Kidney (tissue), 14 donors: ENCODE data around the gene ZBED2. TPM values are rescaled to one million over a fixed set of nuclear protein-coding genes. Genes with fewer than 3 reads are reported as not detected.

Experiments
- DNase-seq, 5 donors: peaks; one replicate each; pipeline ENCODE4 v3.0.0-alpha.2; 2013 to 2020
- FAIRE-seq: peaks from 2 replicates; lab custom pipeline; 2012; peaks lifted over from hg19 to GRCh38; lab: Jason Lieb, UNC
- H3K27ac ChIP-seq, 2 donors: one replicate each; pipeline ENCODE4 v1.7.0; 2013; ENCODE audit warnings: low read depth in 2 of 2, low read length in 2 of 2, inconsistent platforms in 1 of 2
- H3K27me3 ChIP-seq: one replicate; pipeline ENCODE4 v1.7.1; 2013; ENCODE audit warnings: low read length, inconsistent platforms; ENCODE audit not compliant: control insufficient read depth, insufficient read depth
- H3K36me3 ChIP-seq, 3 donors: one replicate each; pipeline versions ENCODE4 v1.7.0 to v1.7.1; 2013; ENCODE audit warnings: low read length in 3 of 3, control low read depth in 1 of 3, inconsistent platforms in 1 of 3; ENCODE audit not compliant: insufficient read depth in 3 of 3, control insufficient read depth in 2 of 3
- H3K4me1 ChIP-seq, 3 donors: one replicate each; pipeline versions ENCODE4 v1.7.0 to v1.7.1; 2013; ENCODE audit warnings: low read length in 3 of 3, inconsistent platforms in 1 of 3, low read depth in 1 of 3; ENCODE audit not compliant: control insufficient read depth in 2 of 3, insufficient read depth in 2 of 3
- H3K4me3 ChIP-seq, 3 donors: one replicate each; pipeline versions ENCODE4 v1.7.0 to v1.8.1; 2013; ENCODE audit warnings: low read length in 3 of 3, control low read depth in 1 of 3, inconsistent platforms in 1 of 3
- H3K9ac ChIP-seq, 3 donors: one replicate each; pipeline versions ENCODE4 v1.7.0 to v1.7.1; 2013; ENCODE audit warnings: low read length in 3 of 3, control low read depth in 1 of 3, inconsistent platforms in 1 of 3
- H3K9me3 ChIP-seq, 3 donors: one replicate each; pipeline versions ENCODE4 v1.7.0 to v1.7.1; 2013; ENCODE audit warnings: low read length in 3 of 3, control low read depth in 1 of 3, inconsistent platforms in 1 of 3; ENCODE audit not compliant: control insufficient read depth in 2 of 3, insufficient read depth in 1 of 3
- intact Hi-C: fragments of 100-400 bp; cut with DNase I; formaldehyde crosslinking; loops from one replicate; pipeline ENCODE4 v1.11.1; 2022
- polyA plus RNA-seq: library from polyadenylated mRNA; stranded (reverse); fragments of 350-450 nt; fragmentation: Illumina TruSeq; extraction: RNeasy Lipid Tissue Mini Kit (QIAGEN cat#74804); gene quantifications from one replicate; pipeline ENCODE4 v1.2.3, GENCODE V29; 2014; ENCODE audit warnings: low read depth, low replicate concordance; ENCODE audit not compliant: insufficient read depth
- total RNA-seq: library from RNA; stranded (reverse); fragmentation: NEBNext Ultra II Directional; extraction: Animal tissue kit (Norgen Biotek cat#: 25700); gene quantifications from one replicate; pipeline ENCODE4 v1.2.1, GENCODE V29; 2021
- TF ChIP-seq, protein P1 (sequence below): IDR thresholded peaks from 3 replicates; pipeline ENCODE4 v1.5.1; 2012; ENCODE audit warnings: mild to moderate bottlenecking, moderate library complexity, borderline replicate concordance; ENCODE audit not compliant: insufficient read depth; ENCODE audit errors: extremely low read depth
- donor health status: control.
- donor health status: control.
- donor health status: control.
- donor health status: control.
- donor health status: control.
- donor health status: DM: yes; HTN: yes; CAD: no.
- donor health status: Normal renal cell carcinoma (clear cell type).

Gene ZBED2
- total and polyA plus RNA-seq, 2 donors from 2014 or later, result 0.54 to 0.66 TPM

DNA sequence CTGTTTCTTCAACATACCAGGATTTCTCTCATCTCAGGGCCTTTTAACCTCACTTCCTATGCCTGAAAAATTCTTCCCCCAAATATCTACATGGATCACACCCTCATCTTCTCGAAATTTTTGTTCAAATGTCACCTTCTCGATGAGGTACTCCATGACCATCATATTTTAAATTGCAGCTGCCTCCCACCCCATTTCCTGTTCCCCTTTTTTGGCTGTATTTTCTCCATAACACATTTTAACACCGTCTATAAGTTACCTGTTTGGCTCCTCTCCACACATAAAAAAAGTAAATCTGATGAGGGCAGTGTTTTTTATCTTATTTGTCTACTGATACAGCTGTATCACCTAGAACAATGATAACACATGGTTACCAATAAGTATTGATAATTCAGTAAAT is 20.7 kb upstream of the ZBED2 start:
- TF ChIP-seq, protein P1, sequence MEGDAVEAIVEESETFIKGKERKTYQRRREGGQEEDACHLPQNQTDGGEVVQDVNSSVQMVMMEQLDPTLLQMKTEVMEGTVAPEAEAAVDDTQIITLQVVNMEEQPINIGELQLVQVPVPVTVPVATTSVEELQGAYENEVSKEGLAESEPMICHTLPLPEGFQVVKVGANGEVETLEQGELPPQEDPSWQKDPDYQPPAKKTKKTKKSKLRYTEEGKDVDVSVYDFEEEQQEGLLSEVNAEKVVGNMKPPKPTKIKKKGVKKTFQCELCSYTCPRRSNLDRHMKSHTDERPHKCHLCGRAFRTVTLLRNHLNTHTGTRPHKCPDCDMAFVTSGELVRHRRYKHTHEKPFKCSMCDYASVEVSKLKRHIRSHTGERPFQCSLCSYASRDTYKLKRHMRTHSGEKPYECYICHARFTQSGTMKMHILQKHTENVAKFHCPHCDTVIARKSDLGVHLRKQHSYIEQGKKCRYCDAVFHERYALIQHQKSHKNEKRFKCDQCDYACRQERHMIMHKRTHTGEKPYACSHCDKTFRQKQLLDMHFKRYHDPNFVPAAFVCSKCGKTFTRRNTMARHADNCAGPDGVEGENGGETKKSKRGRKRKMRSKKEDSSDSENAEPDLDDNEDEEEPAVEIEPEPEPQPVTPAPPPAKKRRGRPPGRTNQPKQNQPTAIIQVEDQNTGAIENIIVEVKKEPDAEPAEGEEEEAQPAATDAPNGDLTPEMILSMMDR, result no peak
- no peak overlapping the region for H3K9ac ChIP-seq
- H3K4me1 ChIP-seq, result no peaks in the 10 kb centered on the region
- H3K27ac ChIP-seq, result no peak overlapping the region
- FAIRE-seq (no peak), DNase-seq (no peak)
- H3K4me3 ChIP-seq, result no peak overlapping the region
- intact Hi-C loops, result no loop called here
- H3K36me3 ChIP-seq, result no peaks in the 10 kb centered on the region
- H3K9me3 ChIP-seq, result no peaks in the 10 kb centered on the region
- H3K27me3 ChIP-seq, result no peaks in the 10 kb centered on the region

GRCh38 chr3:111613294-111613693 is 18.1 kb upstream of the ZBED2 start:
- DNase-seq (no peak), FAIRE-seq (no peak)
- no peaks in the 10 kb centered on the region for H3K4me1 ChIP-seq
- no peaks in the 10 kb centered on the region for H3K27me3 ChIP-seq
- no peaks in the 10 kb centered on the region for H3K9me3 ChIP-seq
- H3K27ac ChIP-seq, result no peak overlapping the region
- intact Hi-C loops, result no loop called here
- no peak overlapping the region for H3K9ac ChIP-seq
- no peak overlapping the region for H3K4me3 ChIP-seq
- H3K36me3 ChIP-seq, result no peaks in the 10 kb centered on the region
- TF ChIP-seq, protein P1, result no peak

DNA sequence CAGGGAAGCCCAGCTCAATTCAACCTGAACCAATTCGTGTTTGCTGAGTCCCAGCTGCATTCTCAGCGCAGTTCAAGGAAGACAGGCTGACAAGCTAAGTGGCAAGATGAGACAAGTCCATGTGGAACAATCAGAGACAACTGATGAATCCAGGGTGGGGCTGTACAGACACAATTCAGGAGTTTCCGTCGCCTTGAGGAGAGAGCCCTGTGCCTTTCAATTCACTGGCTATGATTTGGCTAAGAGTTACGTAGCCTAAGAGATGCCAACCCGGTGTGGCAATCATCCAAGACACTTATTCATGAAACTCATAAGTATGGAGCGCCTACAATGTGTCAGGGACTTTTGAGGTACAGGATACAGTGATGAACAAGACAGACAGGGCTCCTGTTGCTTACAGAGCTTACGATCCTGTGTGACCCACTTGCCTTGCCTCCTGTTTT is 15.5 kb upstream of the ZBED2 start:
- Histone ChIP-seq H3K9me3 (no peaks in the 10 kb centered on the region), H3K27me3 (no peaks in the 10 kb centered on the region), H3K4me1 (no peaks in the 10 kb centered on the region), H3K36me3 (no peaks in the 10 kb centered on the region), H3K27ac (no peak overlapping the region), H3K4me3 (no peak overlapping the region), H3K9ac (no peak overlapping the region)
- FAIRE-seq (no peak), DNase-seq (peak in 2 of 5 donors; percentile 7 to 18)
- intact Hi-C loops, result no loop called here
- TF ChIP-seq, protein P1, result no peak

DNA sequence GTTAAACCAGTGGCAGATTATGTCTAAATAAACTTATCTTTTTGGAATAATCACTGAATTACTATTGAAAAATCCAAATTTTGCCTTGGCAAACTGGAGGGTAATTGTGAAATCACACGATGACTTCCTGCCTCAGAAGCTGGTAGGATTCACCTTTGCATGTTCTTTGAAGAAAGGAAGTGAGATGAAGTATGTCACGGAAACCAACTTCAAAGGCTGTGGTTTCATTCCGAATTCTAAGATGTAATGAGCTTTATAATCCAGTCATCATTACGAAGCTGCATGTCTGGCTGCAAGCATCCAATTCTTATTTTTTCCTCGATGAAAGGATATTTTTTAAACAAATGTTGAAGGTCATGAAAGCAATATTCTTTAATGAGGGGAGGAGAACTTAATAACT is 15.0 kb upstream of the ZBED2 start:
- TF ChIP-seq, protein P1, result no peak
- Histone ChIP-seq H3K27me3 (no peaks in the 10 kb centered on the region), H3K4me3 (no peak overlapping the region), H3K36me3 (no peaks in the 10 kb centered on the region), H3K9me3 (no peaks in the 10 kb centered on the region), H3K9ac (no peak overlapping the region), H3K4me1 (no peaks in the 10 kb centered on the region), H3K27ac (no peak overlapping the region)
- FAIRE-seq (no peak), DNase-seq (no peak)
- intact Hi-C loops, result no loop called here
